Activated CD4-positive, alpha-beta memory T cell treated with anti-CD3 and anti-CD28 coated beads for 36 hours (primary cell): ENCODE results near the gene KCNMB2. TPM values are rescaled to one million over a fixed set of nuclear protein-coding genes. Genes with fewer than 3 reads are reported as not detected.

Experiments
- CTCF ChIA-PET: fragments of 350-600 bp; sonication (Branson Sonifier 250); formaldehyde crosslinking; loops from one replicate; lab custom pipeline; 2021; ENCODE audit warnings: antibody characterized with exemption, inconsistent platforms; lab: Charles Lee
- POLR2A ChIA-PET: fragments of 350-600 bp; sonication (Branson Sonifier 250); formaldehyde crosslinking; loops from one replicate; lab custom pipeline; 2021; ENCODE audit warnings: antibody characterized with exemption; lab: Charles Lee
- DNase-seq: peaks from one replicate; pipeline ENCODE4 v3.0.0-alpha.2; 2020
- H3K27ac Mint-ChIP-seq: one replicate; pipeline ENCODE4 v1.8.0; 2021; ENCODE audit warnings: mixed read lengths
- H3K27me3 Mint-ChIP-seq: one replicate; pipeline ENCODE4 v1.8.0; 2021; ENCODE audit warnings: mixed read lengths
- H3K36me3 Mint-ChIP-seq: one replicate; pipeline ENCODE4 v1.8.0; 2021; ENCODE audit warnings: mixed read lengths
- H3K4me1 Mint-ChIP-seq: one replicate; pipeline ENCODE4 v1.8.0; 2021; ENCODE audit warnings: low read depth, mixed read lengths
- H3K4me3 Mint-ChIP-seq: one replicate; pipeline ENCODE4 v1.8.0; 2021; ENCODE audit warnings: mild to moderate bottlenecking, mixed read lengths
- H3K9me3 Mint-ChIP-seq: one replicate; pipeline ENCODE4 v1.8.0; 2021; ENCODE audit warnings: mixed read lengths
- intact Hi-C: fragments of 100-400 bp; cut with micrococcal nuclease; formaldehyde crosslinking; loops from one replicate; pipeline ENCODE4 v1.15.1; 2023
- total RNA-seq, 2 experiments: library from RNA; stranded (reverse); gene quantifications; one replicate each; pipeline ENCODE4 v1.2.3, GENCODE V29; 2021

Gene KCNMB2
- total RNA-seq, 2 experiments from 2014 or later = not detected

GRCh38 chr3:178699810-178700209, 163.6 kb downstream of the KCNMB2 start:
- no peaks in the 10 kb centered on the region for H3K36me3 Mint-ChIP-seq
- intact Hi-C loops = no loop called here
- ChIA-PET CTCF (interaction anchor here (0.6 kb wide), 1 partner anchor 212 kb away, joined by 3 read pairs; no protein-coding TSS in a partner anchor), POLR2A (interaction anchor here (0.7 kb wide), 1 partner anchor 84 kb away, joined by 3 read pairs; no protein-coding TSS in a partner anchor)
- H3K27ac Mint-ChIP-seq = no peak overlapping the region
- DNase-seq = no peak
- H3K9me3 Mint-ChIP-seq = peaks cover 23% of the 10 kb centered on the region
- no peak overlapping the region for H3K4me3 Mint-ChIP-seq
- peaks cover 1% of the 10 kb centered on the region for H3K27me3 Mint-ChIP-seq
- no peaks in the 10 kb centered on the region for H3K4me1 Mint-ChIP-seq

GRCh38 chr3:178703268-178703975, 167.2 kb downstream of the KCNMB2 start:
- Mint-ChIP-seq H3K9me3 (peaks cover 3% of the 10 kb centered on the region), H3K4me1 (no peaks in the 10 kb centered on the region), H3K36me3 (no peaks in the 10 kb centered on the region), H3K4me3 (no peak overlapping the region), H3K27ac (no peak overlapping the region), H3K27me3 (no peaks in the 10 kb centered on the region)
- ChIA-PET CTCF (no interaction called here), POLR2A (no interaction called here)
- intact Hi-C loops = no loop called here
- no peak for DNase-seq

- POLR2A ChIA-PET = no interaction called here
- no peaks in the 10 kb centered on the region for H3K36me3 Mint-ChIP-seq
- no peaks in the 10 kb centered on the region for H3K4me1 Mint-ChIP-seq
- no peak for DNase-seq
- intact Hi-C loops = no loop called here
- no peak overlapping the region for H3K27ac Mint-ChIP-seq
- H3K4me3 Mint-ChIP-seq = no peak overlapping the region
- no peaks in the 10 kb centered on the region for H3K9me3 Mint-ChIP-seq
- H3K27me3 Mint-ChIP-seq = no peaks in the 10 kb centered on the region
- CTCF ChIA-PET = no interaction called here
Measured at GRCh38 chr3:178705925-178706324, 169.7 kb downstream of the KCNMB2 start.

GRCh38 chr3:178706411-178706810, 170.2 kb downstream of the KCNMB2 start:
- POLR2A ChIA-PET = no interaction called here
- Mint-ChIP-seq H3K4me1 (no peaks in the 10 kb centered on the region), H3K9me3 (no peaks in the 10 kb centered on the region), H3K4me3 (no peak overlapping the region), H3K36me3 (no peaks in the 10 kb centered on the region), H3K27ac (no peak overlapping the region), H3K27me3 (no peaks in the 10 kb centered on the region)
- CTCF ChIA-PET = no interaction called here
- intact Hi-C loops = no loop called here
- no peak for DNase-seq

- H3K9me3 Mint-ChIP-seq = no peaks in the 10 kb centered on the region
- no peaks in the 10 kb centered on the region for H3K27me3 Mint-ChIP-seq
Measured at GRCh38 chr3:178707311-178708031, 171.2 kb downstream of the KCNMB2 start.

GRCh38 chr3:178709051-178709450, 172.8 kb downstream of the KCNMB2 start:
- H3K27ac Mint-ChIP-seq = no peak overlapping the region
- H3K9me3 Mint-ChIP-seq = no peaks in the 10 kb centered on the region
- intact Hi-C loops = no loop called here
- CTCF ChIA-PET = no interaction called here
- H3K36me3 Mint-ChIP-seq = no peaks in the 10 kb centered on the region
- DNase-seq = no peak
- H3K4me1 Mint-ChIP-seq = no peaks in the 10 kb centered on the region
- H3K27me3 Mint-ChIP-seq = no peaks in the 10 kb centered on the region
- no peak overlapping the region for H3K4me3 Mint-ChIP-seq
- POLR2A ChIA-PET = no interaction called here

More at GRCh38 chr3:178707311-178708031, 171.2 kb downstream of the KCNMB2 start:
- intact Hi-C loops = no loop called here
- CTCF ChIA-PET = no interaction called here
- Mint-ChIP-seq H3K4me1 (no peaks in the 10 kb centered on the region), H3K4me3 (no peak overlapping the region), H3K27ac (no peak overlapping the region), H3K36me3 (no peaks in the 10 kb centered on the region)
- POLR2A ChIA-PET = no interaction called here
- DNase-seq = no peak

GRCh38 chr3:178711753-178712152, 175.5 kb downstream of the KCNMB2 start:
- Mint-ChIP-seq H3K36me3 (no peaks in the 10 kb centered on the region), H3K27me3 (no peaks in the 10 kb centered on the region), H3K9me3 (no peaks in the 10 kb centered on the region), H3K27ac (no peak overlapping the region), H3K4me3 (no peak overlapping the region), H3K4me1 (no peaks in the 10 kb centered on the region)
- intact Hi-C loops = no loop called here
- CTCF ChIA-PET = no interaction called here
- DNase-seq = no peak
- POLR2A ChIA-PET = no interaction called here

- intact Hi-C loops = no loop called here
- H3K4me1 Mint-ChIP-seq = no peaks in the 10 kb centered on the region
- DNase-seq = no peak
- no peak overlapping the region for H3K27ac Mint-ChIP-seq
- H3K27me3 Mint-ChIP-seq = no peaks in the 10 kb centered on the region
- H3K4me3 Mint-ChIP-seq = no peak overlapping the region
- ChIA-PET CTCF (no interaction called here), POLR2A (no interaction called here)
- no peaks in the 10 kb centered on the region for H3K36me3 Mint-ChIP-seq
- H3K9me3 Mint-ChIP-seq = no peaks in the 10 kb centered on the region
Measured at GRCh38 chr3:178712247-178712646, 176.0 kb downstream of the KCNMB2 start.

- Mint-ChIP-seq H3K36me3 (no peaks in the 10 kb centered on the region), H3K27me3 (no peaks in the 10 kb centered on the region), H3K27ac (no peak overlapping the region), H3K4me3 (no peak overlapping the region), H3K9me3 (no peaks in the 10 kb centered on the region), H3K4me1 (no peaks in the 10 kb centered on the region)
- POLR2A ChIA-PET = no interaction called here
- DNase-seq = no peak
- CTCF ChIA-PET = no interaction called here
- intact Hi-C loops = no loop called here
Measured at GRCh38 chr3:178714925-178715832, 178.9 kb downstream of the KCNMB2 start.

- no peaks in the 10 kb centered on the region for H3K4me1 Mint-ChIP-seq
- H3K27me3 Mint-ChIP-seq = no peaks in the 10 kb centered on the region
- POLR2A ChIA-PET = no interaction called here
- DNase-seq = no peak
- no peak overlapping the region for H3K27ac Mint-ChIP-seq
- no peak overlapping the region for H3K4me3 Mint-ChIP-seq
- H3K9me3 Mint-ChIP-seq = peaks cover 4% of the 10 kb centered on the region
- no peaks in the 10 kb centered on the region for H3K36me3 Mint-ChIP-seq
- intact Hi-C loops = no loop called here
- CTCF ChIA-PET = no interaction called here
Measured at GRCh38 chr3:178718995-178719635, 182.9 kb downstream of the KCNMB2 start.

- POLR2A ChIA-PET = no interaction called here
- DNase-seq = no peak
Measured at GRCh38 chr3:178732824-178733223, 196.6 kb downstream of the KCNMB2 start.

More at GRCh38 chr3:178732824-178733223, 196.6 kb downstream of the KCNMB2 start:
- H3K4me3 Mint-ChIP-seq = no peak overlapping the region
- H3K9me3 Mint-ChIP-seq = no peaks in the 10 kb centered on the region
- no peak overlapping the region for H3K27ac Mint-ChIP-seq
- no peaks in the 10 kb centered on the region for H3K27me3 Mint-ChIP-seq
- H3K36me3 Mint-ChIP-seq = no peaks in the 10 kb centered on the region
- CTCF ChIA-PET = no interaction called here
- no peaks in the 10 kb centered on the region for H3K4me1 Mint-ChIP-seq
- intact Hi-C loops = no loop called here
